HCT116 (cell line): ENCODE measurements around the gene CCDC148. TPM values are rescaled to one million over a fixed set of nuclear protein-coding genes. Genes with fewer than 3 reads are reported as not detected.

Experiments
- ATAC-seq: fragments of 200-7000 bp; cut with Tn5 transposase; 2 replicates; pipeline ENCODE4 v1.9.1; 2020; ENCODE audit warnings: mild to moderate bottlenecking, moderate library complexity
- BruUV-seq: library from RNA; stranded (reverse); fragments of 400-500 nt; replicated peaks from 2 replicates; lab custom pipeline; 2021; lab: Mats Ljungman, UMichigan
- CTCF ChIA-PET: fragments of 300-600 bp; sonication (Branson Sonifier 250); formaldehyde crosslinking; loops from one replicate; lab custom pipeline; 2021; ENCODE audit warnings: antibody characterized with exemption; lab: Charles Lee
- POLR2A ChIA-PET: fragments of 300-600, 350-600 bp; sonication (Branson Sonifier 250); formaldehyde crosslinking; loops from one replicate; lab custom pipeline; 2021; ENCODE audit warnings: antibody characterized with exemption; lab: Charles Lee
- RAD21 ChIA-PET, 2 experiments: fragments of 300-600 bp; sonication (Branson Sonifier 250); formaldehyde crosslinking; loops; one replicate each; lab custom pipeline; 2023; ENCODE audit warnings: low total read pairs in 2 of 2; ENCODE audit not compliant: uncharacterized antibody in 2 of 2, unreplicated experiment in 2 of 2, low non-redundant PET in 1 of 2; lab: Charles Lee
- DNase-seq: peaks from one replicate; pipeline ENCODE4 v3.0.0-alpha.2; 2010; ENCODE audit warnings: low read depth, low spot score
- H2AFZ ChIP-seq: fragments of 200-600 bp; shearing (Covaris generic), sonication (generic); 2 replicates; pipeline ENCODE4 v1.6.1; 2017; ENCODE audit warnings: low read depth, mixed run types, mixed read lengths, antibody characterized with exemption, low read length; ENCODE audit not compliant: poor library complexity, severe bottlenecking
- H3K27ac ChIP-seq: 2 replicates; pipeline ENCODE4 v1.5.1; 2012; ENCODE audit warnings: low read depth, low read length
- H3K27me3 ChIP-seq: fragments of 200-600 bp; sonication (generic); 2 replicates; pipeline ENCODE4 v1.6.1; 2016; ENCODE audit warnings: mixed run types, low read length, mixed read lengths; ENCODE audit not compliant: insufficient read depth
- H3K36me3 ChIP-seq, 2 experiments: fragments of 200-500 bp in 1 of 2; fragments of 200-600 bp in 1 of 2; sonication (Bioruptor generic) in 1 of 2; sonication (generic) in 1 of 2; 2 replicates each; pipeline versions ENCODE4 v1.5.1 to v1.6.1; 2014 to 2016; ENCODE audit warnings: low read length in 2 of 2, inconsistent platforms in 1 of 2, mixed read lengths in 1 of 2, mixed run types in 1 of 2; ENCODE audit not compliant: insufficient read depth in 2 of 2, control insufficient read depth in 1 of 2
- H3K4me1 ChIP-seq, 2 experiments: fragments of 200-600 bp in 1 of 2; sonication (generic) in 1 of 2; 2 replicates each; pipeline versions ENCODE4 v1.5.1 to v1.6.1; 2012 to 2017; ENCODE audit warnings: low read length in 2 of 2, inconsistent platforms in 1 of 2, mild to moderate bottlenecking in 1 of 2, mixed read lengths in 1 of 2, mixed run types in 1 of 2, moderate library complexity in 1 of 2; ENCODE audit not compliant: insufficient read depth in 2 of 2, control insufficient read depth in 1 of 2
- H3K4me2 ChIP-seq: fragments of 200-600 bp; sonication (generic); 2 replicates; pipeline ENCODE4 v1.6.1; 2017; ENCODE audit warnings: mixed run types, low read length, mixed read lengths
- H3K4me3 ChIP-seq, 2 experiments: fragments of 200-600 bp in 1 of 2; sonication (generic) in 1 of 2; replicated peaks in 1 of 2; 2 replicates each; pipeline ENCODE4 v1.5.1; 2011 to 2016; ENCODE audit warnings: low read length in 2 of 2, control low read depth in 1 of 2, low read depth in 1 of 2, mild to moderate bottlenecking in 1 of 2, mixed read lengths in 1 of 2, mixed run types in 1 of 2
- H3K79me2 ChIP-seq: fragments of 200-600 bp; sonication (generic); 2 replicates; pipeline ENCODE4 v1.6.1; 2017; ENCODE audit warnings: mild to moderate bottlenecking, mixed run types, low read length, moderate library complexity, mixed read lengths; ENCODE audit not compliant: insufficient read depth
- H3K9ac ChIP-seq: fragments of 200-600 bp; sonication (generic); 2 replicates; pipeline ENCODE4 v1.6.1; 2016; ENCODE audit warnings: low read length, mixed read lengths
- H3K9me2 ChIP-seq: fragments of 200-600 bp; sonication (generic), shearing (Covaris generic); 2 replicates; pipeline ENCODE4 v1.6.1; 2017; ENCODE audit warnings: mixed run types, mild to moderate bottlenecking, moderate library complexity; ENCODE audit not compliant: insufficient read depth
- H3K9me3 ChIP-seq, 2 experiments: fragments of 200-500 bp in 1 of 2; fragments of 200-600 bp in 1 of 2; sonication (Bioruptor generic) in 1 of 2; sonication (generic) in 1 of 2; 2 replicates each; pipeline ENCODE4 v1.6.1; 2014 to 2017; ENCODE audit warnings: low read length in 2 of 2, mixed read lengths in 2 of 2, inconsistent platforms in 1 of 2, low read depth in 1 of 2, mild to moderate bottlenecking in 1 of 2, mixed run types in 1 of 2, moderate library complexity in 1 of 2; ENCODE audit not compliant: control insufficient read depth in 1 of 2, insufficient read depth in 1 of 2
- H4K20me1 ChIP-seq: fragments of 200-600 bp; sonication (generic), shearing (Covaris generic); 2 replicates; pipeline ENCODE4 v1.6.1; 2017; ENCODE audit warnings: mixed run types, mild to moderate bottlenecking, moderate library complexity; ENCODE audit not compliant: insufficient read depth
- CBX3 ChIP-seq: IDR thresholded peaks from 2 replicates; pipeline ENCODE4 v1.6.1; 2012; ENCODE audit warnings: low read depth
- EGR1 ChIP-seq: IDR thresholded peaks from 2 replicates; pipeline ENCODE4 v1.6.1; 2012; ENCODE audit warnings: low read depth
- EZH2 ChIP-seq: fragments of 200-600 bp; sonication (generic); IDR thresholded peaks from 2 replicates; pipeline ENCODE4 v1.6.1; 2017; ENCODE audit warnings: antibody characterized with exemption, mixed run types
- JUND ChIP-seq: IDR thresholded peaks from 2 replicates; pipeline ENCODE4 v1.6.1; 2012
- POLR2AphosphoS5 ChIP-seq: IDR thresholded peaks from 2 replicates; pipeline ENCODE4 v1.6.1; 2011; ENCODE audit warnings: mild to moderate bottlenecking, low read depth, low read length, moderate library complexity
- RAD21 ChIP-seq: IDR thresholded peaks from 2 replicates; pipeline ENCODE4 v1.6.1; 2012; ENCODE audit warnings: low read depth, mild to moderate bottlenecking
- SIN3A ChIP-seq: IDR thresholded peaks from 2 replicates; pipeline ENCODE4 v1.6.1; 2012; ENCODE audit warnings: low read depth
- SP1 ChIP-seq: IDR thresholded peaks from 2 replicates; pipeline ENCODE4 v1.6.1; 2012; ENCODE audit warnings: low read depth
- SRF ChIP-seq: IDR thresholded peaks from 2 replicates; pipeline ENCODE4 v1.6.1; 2012; ENCODE audit warnings: low read depth
- YY1 ChIP-seq: IDR thresholded peaks from 2 replicates; pipeline ENCODE4 v1.6.1; 2011; ENCODE audit warnings: low read length, low read depth, moderate library complexity, mild to moderate bottlenecking; ENCODE audit not compliant: insufficient replicate concordance; ENCODE audit errors: extremely low read depth
- ZFX ChIP-seq: fragments of 450-650 bp; IDR thresholded peaks from 2 replicates; pipeline ENCODE4 v1.6.1; 2017
- ZNF274 ChIP-seq: fragments of 200-500 bp; sonication (Bioruptor generic); IDR thresholded peaks from 2 replicates; pipeline ENCODE4 v1.6.1; 2014; ENCODE audit warnings: mild to moderate bottlenecking, low read depth, low read length, inconsistent platforms
- intact Hi-C: fragments of 100-400 bp; cut with micrococcal nuclease; formaldehyde crosslinking; loops from 2 replicates; pipeline ENCODE4 v1.10.0; 2022
- total RNA-seq: library from RNA; stranded (reverse); gene quantifications from one replicate; pipeline ENCODE4 v1.2.1, GENCODE V29; 2021; ENCODE audit not compliant: unreplicated experiment
- TF ChIP-seq, protein P1 (sequence below), 3 experiments: fragments of 200-600 bp in 1 of 3; sonication (generic) in 1 of 3; IDR thresholded peaks in 2 of 3; conservative IDR thresholded peaks in 1 of 3; 2 replicates each; pipeline ENCODE4 v1.5.1; 2012 to 2017; ENCODE audit warnings: low read depth in 2 of 3, low read length in 2 of 3, antibody characterized with exemption in 1 of 3, borderline replicate concordance in 1 of 3, control low read depth in 1 of 3, mild to moderate bottlenecking in 1 of 3, mixed read lengths in 1 of 3, mixed run types in 1 of 3, moderate library complexity in 1 of 3; ENCODE audit not compliant: insufficient read depth in 1 of 3
- TF ChIP-seq, protein P2 (sequence below): IDR thresholded peaks from 2 replicates; pipeline ENCODE4 v1.6.1; 2011; ENCODE audit warnings: mild to moderate bottlenecking, low read length, moderate library complexity; ENCODE audit not compliant: insufficient replicate concordance; ENCODE audit errors: extremely low read depth
- TF ChIP-seq, protein P3 (sequence below): IDR thresholded peaks from 2 replicates; pipeline ENCODE4 v1.6.1; 2012; ENCODE audit warnings: low read depth

The CCDC148 gene
- total RNA-seq, 1 experiment from 2014 or later: 0.59 TPM

DNA sequence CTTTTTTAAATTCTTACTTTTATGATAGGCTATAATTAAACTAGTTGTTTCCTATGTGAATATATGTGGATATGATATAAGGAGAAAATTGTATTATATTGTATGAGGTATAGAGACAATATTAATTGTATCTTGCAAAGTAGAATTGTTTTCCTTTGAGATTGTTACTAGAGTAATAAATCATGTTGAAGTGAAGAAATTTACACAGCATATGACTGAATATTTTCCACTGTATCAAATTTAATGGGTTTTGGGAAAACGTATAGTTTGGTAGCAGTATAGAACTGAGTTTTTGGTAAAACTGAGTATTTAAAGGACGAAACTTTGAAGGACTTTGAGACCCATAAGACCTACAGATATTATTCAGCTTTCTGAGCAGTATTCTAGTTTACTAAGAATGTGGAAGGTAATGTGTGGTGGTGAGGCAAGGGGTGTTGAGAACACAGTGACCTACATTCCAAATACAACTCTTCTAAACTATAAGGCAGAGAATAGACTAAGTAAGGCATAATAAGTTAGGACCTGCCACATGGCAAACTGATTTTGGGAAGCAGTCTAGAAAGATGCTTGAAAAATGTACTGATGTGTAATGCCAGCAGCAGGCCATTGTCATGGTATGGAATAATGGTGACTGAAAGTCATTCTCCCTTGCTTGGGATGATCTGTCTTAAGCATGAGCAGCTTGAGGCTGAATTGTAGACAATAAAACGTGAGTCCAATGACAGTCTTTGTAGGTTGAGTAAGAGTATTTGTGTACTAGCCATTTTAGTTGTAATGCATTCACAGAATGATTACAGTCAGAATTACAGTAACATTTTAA, 29.8 kb upstream of the CCDC148 start:
- Histone ChIP-seq H3K4me2 (no peak overlapping the region), H3K9me3 (no peaks in the 10 kb centered on the region), H3K4me1 (peaks cover 0 to 22% of the 10 kb centered on the region in 2 experiments; a peak in 3 of 4 replicates), H3K4me3 (no peak overlapping the region)
- intact Hi-C loops: no loop called here
- TF ChIP-seq EZH2: no peak
- TF ChIP-seq JUND: no peak
- TF ChIP-seq, protein P1, sequence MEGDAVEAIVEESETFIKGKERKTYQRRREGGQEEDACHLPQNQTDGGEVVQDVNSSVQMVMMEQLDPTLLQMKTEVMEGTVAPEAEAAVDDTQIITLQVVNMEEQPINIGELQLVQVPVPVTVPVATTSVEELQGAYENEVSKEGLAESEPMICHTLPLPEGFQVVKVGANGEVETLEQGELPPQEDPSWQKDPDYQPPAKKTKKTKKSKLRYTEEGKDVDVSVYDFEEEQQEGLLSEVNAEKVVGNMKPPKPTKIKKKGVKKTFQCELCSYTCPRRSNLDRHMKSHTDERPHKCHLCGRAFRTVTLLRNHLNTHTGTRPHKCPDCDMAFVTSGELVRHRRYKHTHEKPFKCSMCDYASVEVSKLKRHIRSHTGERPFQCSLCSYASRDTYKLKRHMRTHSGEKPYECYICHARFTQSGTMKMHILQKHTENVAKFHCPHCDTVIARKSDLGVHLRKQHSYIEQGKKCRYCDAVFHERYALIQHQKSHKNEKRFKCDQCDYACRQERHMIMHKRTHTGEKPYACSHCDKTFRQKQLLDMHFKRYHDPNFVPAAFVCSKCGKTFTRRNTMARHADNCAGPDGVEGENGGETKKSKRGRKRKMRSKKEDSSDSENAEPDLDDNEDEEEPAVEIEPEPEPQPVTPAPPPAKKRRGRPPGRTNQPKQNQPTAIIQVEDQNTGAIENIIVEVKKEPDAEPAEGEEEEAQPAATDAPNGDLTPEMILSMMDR (IDR thresholded peaks at IDR 0.05 in 2 of 3, conservative IDR thresholded peaks at IDR 0.05 in 1 of 3; ENCODE audit: borderline replicate concordance in 1 of 3, insufficient read depth in 1 of 3, low read depth in 2 of 3, low read length in 2 of 3): no peak
- TF ChIP-seq YY1: no peak
- TF ChIP-seq EGR1: no peak
- no peak for TF ChIP-seq ZFX
- no peak for TF ChIP-seq SIN3A
- TF ChIP-seq ZNF274: no peak
- TF ChIP-seq SRF: no peak
- TF ChIP-seq SP1: no peak
- no peak for TF ChIP-seq CBX3
- no peak for TF ChIP-seq POLR2AphosphoS5
- TF ChIP-seq, protein P2, sequence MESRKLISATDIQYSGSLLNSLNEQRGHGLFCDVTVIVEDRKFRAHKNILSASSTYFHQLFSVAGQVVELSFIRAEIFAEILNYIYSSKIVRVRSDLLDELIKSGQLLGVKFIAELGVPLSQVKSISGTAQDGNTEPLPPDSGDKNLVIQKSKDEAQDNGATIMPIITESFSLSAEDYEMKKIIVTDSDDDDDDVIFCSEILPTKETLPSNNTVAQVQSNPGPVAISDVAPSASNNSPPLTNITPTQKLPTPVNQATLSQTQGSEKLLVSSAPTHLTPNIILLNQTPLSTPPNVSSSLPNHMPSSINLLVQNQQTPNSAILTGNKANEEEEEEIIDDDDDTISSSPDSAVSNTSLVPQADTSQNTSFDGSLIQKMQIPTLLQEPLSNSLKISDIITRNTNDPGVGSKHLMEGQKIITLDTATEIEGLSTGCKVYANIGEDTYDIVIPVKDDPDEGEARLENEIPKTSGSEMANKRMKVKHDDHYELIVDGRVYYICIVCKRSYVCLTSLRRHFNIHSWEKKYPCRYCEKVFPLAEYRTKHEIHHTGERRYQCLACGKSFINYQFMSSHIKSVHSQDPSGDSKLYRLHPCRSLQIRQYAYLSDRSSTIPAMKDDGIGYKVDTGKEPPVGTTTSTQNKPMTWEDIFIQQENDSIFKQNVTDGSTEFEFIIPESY: no peak
- TF ChIP-seq, protein P3, sequence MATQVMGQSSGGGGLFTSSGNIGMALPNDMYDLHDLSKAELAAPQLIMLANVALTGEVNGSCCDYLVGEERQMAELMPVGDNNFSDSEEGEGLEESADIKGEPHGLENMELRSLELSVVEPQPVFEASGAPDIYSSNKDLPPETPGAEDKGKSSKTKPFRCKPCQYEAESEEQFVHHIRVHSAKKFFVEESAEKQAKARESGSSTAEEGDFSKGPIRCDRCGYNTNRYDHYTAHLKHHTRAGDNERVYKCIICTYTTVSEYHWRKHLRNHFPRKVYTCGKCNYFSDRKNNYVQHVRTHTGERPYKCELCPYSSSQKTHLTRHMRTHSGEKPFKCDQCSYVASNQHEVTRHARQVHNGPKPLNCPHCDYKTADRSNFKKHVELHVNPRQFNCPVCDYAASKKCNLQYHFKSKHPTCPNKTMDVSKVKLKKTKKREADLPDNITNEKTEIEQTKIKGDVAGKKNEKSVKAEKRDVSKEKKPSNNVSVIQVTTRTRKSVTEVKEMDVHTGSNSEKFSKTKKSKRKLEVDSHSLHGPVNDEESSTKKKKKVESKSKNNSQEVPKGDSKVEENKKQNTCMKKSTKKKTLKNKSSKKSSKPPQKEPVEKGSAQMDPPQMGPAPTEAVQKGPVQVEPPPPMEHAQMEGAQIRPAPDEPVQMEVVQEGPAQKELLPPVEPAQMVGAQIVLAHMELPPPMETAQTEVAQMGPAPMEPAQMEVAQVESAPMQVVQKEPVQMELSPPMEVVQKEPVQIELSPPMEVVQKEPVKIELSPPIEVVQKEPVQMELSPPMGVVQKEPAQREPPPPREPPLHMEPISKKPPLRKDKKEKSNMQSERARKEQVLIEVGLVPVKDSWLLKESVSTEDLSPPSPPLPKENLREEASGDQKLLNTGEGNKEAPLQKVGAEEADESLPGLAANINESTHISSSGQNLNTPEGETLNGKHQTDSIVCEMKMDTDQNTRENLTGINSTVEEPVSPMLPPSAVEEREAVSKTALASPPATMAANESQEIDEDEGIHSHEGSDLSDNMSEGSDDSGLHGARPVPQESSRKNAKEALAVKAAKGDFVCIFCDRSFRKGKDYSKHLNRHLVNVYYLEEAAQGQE: no peak
- no peak for TF ChIP-seq RAD21
- TF ChIP-seq, all 23 proteins: peak for 0
- Histone ChIP-seq H3K36me3 (no peaks in the 10 kb centered on the region), H3K79me2 (peaks cover 92% of the 10 kb centered on the region), H3K27ac (no peak overlapping the region), H3K9me2 (no peaks in the 10 kb centered on the region), H3K27me3 (no peaks in the 10 kb centered on the region), H3K9ac (no peak overlapping the region), H2AFZ (no peak overlapping the region), H4K20me1 (no peaks in the 10 kb centered on the region; the same call in 1 of the 2 replicates)
- no TSS peak for BruUV-seq
- ChIA-PET RAD21 (no interaction called here), POLR2A (no interaction called here), CTCF (no interaction called here)
- no peak for ATAC-seq
- no peak for DNase-seq
